Neural cell (in vitro differentiated cells): ENCODE results near the gene FBXW2.

Experiments
- EP300 ChIP-seq: fragments of 450-650 bp; conservative IDR thresholded peaks from 2 replicates; pipeline ENCODE4 v1.6.1; 2014; ENCODE audit warnings: antibody characterized with exemption, mild to moderate bottlenecking, moderate library complexity; ENCODE audit not compliant: poor library complexity, severe bottlenecking
- EZH2 ChIP-seq: fragments of 200-600, 300-800 bp; shearing (Covaris generic), sonication (generic); IDR thresholded peaks from 2 replicates; pipeline ENCODE4 v1.6.1; 2014; ENCODE audit warnings: antibody characterized with exemption, low read length, borderline replicate concordance, mild to moderate bottlenecking; ENCODE audit not compliant: insufficient read depth, poor library complexity, severe bottlenecking
- POLR2AphosphoS5 ChIP-seq: IDR thresholded peaks from 2 replicates; pipeline ENCODE4 v1.6.1; 2012
- RAD21 ChIP-seq: fragments of 450-650 bp; conservative IDR thresholded peaks from 2 replicates; pipeline ENCODE4 v1.6.1; 2014; ENCODE audit warnings: antibody characterized with exemption, mild to moderate bottlenecking, moderate library complexity
- SMC3 ChIP-seq: fragments of 450-650 bp; conservative IDR thresholded peaks from 2 replicates; pipeline ENCODE4 v1.6.1; 2014; ENCODE audit warnings: antibody characterized with exemption, mild to moderate bottlenecking, moderate library complexity; ENCODE audit not compliant: poor library complexity
- TF ChIP-seq, protein P1 (sequence below): fragments of 450-650 bp; IDR thresholded peaks from 2 replicates; pipeline ENCODE4 v1.5.1; 2014; ENCODE audit warnings: antibody characterized with exemption, mild to moderate bottlenecking, moderate library complexity; ENCODE audit not compliant: poor library complexity, severe bottlenecking
- TF ChIP-seq, protein P2 (sequence below): IDR thresholded peaks from 2 replicates; pipeline ENCODE4 v1.6.1; 2012; ENCODE audit warnings: borderline replicate concordance

- TF ChIP-seq, protein P1, sequence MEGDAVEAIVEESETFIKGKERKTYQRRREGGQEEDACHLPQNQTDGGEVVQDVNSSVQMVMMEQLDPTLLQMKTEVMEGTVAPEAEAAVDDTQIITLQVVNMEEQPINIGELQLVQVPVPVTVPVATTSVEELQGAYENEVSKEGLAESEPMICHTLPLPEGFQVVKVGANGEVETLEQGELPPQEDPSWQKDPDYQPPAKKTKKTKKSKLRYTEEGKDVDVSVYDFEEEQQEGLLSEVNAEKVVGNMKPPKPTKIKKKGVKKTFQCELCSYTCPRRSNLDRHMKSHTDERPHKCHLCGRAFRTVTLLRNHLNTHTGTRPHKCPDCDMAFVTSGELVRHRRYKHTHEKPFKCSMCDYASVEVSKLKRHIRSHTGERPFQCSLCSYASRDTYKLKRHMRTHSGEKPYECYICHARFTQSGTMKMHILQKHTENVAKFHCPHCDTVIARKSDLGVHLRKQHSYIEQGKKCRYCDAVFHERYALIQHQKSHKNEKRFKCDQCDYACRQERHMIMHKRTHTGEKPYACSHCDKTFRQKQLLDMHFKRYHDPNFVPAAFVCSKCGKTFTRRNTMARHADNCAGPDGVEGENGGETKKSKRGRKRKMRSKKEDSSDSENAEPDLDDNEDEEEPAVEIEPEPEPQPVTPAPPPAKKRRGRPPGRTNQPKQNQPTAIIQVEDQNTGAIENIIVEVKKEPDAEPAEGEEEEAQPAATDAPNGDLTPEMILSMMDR, result peak; percentile 35
- TF ChIP-seq POLR2AphosphoS5 (peak; percentile 98), SMC3 (peak; percentile 45), EP300 (peak; percentile 52), RAD21 (peak; percentile 51), EZH2 (no peak)
- TF ChIP-seq, protein P2, sequence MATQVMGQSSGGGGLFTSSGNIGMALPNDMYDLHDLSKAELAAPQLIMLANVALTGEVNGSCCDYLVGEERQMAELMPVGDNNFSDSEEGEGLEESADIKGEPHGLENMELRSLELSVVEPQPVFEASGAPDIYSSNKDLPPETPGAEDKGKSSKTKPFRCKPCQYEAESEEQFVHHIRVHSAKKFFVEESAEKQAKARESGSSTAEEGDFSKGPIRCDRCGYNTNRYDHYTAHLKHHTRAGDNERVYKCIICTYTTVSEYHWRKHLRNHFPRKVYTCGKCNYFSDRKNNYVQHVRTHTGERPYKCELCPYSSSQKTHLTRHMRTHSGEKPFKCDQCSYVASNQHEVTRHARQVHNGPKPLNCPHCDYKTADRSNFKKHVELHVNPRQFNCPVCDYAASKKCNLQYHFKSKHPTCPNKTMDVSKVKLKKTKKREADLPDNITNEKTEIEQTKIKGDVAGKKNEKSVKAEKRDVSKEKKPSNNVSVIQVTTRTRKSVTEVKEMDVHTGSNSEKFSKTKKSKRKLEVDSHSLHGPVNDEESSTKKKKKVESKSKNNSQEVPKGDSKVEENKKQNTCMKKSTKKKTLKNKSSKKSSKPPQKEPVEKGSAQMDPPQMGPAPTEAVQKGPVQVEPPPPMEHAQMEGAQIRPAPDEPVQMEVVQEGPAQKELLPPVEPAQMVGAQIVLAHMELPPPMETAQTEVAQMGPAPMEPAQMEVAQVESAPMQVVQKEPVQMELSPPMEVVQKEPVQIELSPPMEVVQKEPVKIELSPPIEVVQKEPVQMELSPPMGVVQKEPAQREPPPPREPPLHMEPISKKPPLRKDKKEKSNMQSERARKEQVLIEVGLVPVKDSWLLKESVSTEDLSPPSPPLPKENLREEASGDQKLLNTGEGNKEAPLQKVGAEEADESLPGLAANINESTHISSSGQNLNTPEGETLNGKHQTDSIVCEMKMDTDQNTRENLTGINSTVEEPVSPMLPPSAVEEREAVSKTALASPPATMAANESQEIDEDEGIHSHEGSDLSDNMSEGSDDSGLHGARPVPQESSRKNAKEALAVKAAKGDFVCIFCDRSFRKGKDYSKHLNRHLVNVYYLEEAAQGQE, result peak; percentile 82
These were observed at the start of gene FBXW2 for GRCh38 chr9:120792898-120793765.
